Neural progenitor cell (in vitro differentiated cells): ENCODE results near the gene FAF1.

Experiments
- CTCF ChIP-seq: fragments of 200-600 bp; sonication (generic); IDR thresholded peaks from 2 replicates; pipeline ENCODE4 v1.5.1; 2017; ENCODE audit warnings: antibody characterized with exemption, mild to moderate bottlenecking
- EZH2 ChIP-seq: fragments of 200-600 bp; sonication (generic); IDR thresholded peaks from 2 replicates; pipeline ENCODE4 v1.6.1; 2017; ENCODE audit warnings: antibody characterized with exemption, mild to moderate bottlenecking, moderate library complexity
- EZH2phosphoT487 ChIP-seq: fragments of 200-600 bp; sonication (generic); IDR thresholded peaks from 2 replicates; pipeline ENCODE4 v1.6.1; 2017; ENCODE audit warnings: antibody characterized with exemption

DNA sequence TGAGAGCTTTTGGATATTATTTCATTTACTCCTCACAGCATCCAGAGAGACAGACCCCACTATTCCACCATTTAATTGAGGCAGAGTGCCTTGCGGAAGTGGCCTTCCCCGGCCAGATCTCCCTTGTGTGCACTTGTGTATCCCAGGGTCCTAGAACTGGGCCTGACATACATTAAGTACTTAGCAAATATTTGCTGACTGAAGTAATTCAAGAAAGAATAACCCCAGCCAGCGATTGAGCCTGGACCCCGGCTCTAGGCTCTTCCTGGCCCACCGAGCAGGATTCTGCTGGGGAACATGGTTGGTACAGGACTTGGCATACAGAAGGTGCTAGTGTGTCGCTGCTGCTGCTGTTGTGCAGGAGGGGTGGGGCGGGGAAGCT lies 545.2 kb downstream of the FAF1 start:
- TF ChIP-seq CTCF (no peak), EZH2 (no peak), EZH2phosphoT487 (no peak)
